CD1c-positive myeloid dendritic cell (primary cell): Measurements from ENCODE around the gene RERG.
"Not testable (repeated sequence)": the region's sequence is repeated elsewhere in the genome, so short reads cannot be mapped to it uniquely, and the experiment has no call there.

Experiments used
- DNase-seq: peaks from one replicate; pipeline ENCODE4 v3.0.0-alpha.2; 2016; ENCODE audit errors: extremely low spot score

RERG gene

DNA sequence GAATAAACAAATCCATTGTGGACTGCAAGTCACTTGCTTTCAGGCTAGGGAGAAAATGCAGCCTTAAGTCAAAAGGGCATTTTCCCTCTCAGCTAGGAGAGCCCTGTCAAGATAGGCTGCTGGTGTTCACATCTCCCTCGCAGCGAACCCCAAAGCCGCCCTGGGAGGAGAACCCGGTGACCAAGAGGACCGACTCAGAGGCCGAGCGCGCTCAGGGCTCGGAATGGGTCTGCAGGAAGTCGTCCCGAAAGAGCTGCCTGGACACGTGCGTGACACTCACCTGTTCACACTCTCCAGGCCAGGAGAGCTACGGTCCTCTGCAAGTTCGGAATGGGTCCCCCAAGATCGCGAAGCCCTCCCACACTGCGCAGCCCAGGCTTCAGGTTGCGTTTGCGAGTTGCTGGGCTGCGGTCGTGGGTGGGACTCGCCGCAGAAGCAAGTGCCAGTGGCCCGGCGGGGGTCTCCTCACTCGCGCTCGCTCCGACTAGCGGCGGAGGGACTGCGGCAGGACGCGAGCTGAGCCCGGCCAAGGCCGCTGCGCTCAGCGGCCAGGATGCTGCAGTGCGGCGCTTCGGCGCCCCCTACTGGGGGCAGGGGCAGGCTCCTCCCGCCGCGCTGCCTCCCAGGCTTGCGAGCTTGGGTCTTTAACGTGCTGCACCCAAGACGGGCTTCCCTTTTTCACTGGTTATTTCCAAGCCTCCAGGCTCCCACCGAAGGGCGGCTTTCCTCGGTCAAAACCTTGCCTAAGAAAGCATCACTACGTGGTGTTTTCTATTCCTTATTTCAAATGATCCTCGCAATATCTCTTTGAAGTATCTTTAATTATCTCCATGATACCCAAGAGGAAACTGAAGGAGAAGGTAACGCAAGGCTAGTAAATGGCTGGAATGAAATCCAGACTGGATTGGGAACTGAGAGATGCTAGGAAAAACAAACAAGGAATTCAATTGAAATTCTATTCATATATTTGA lies at the start of gene RERG:
Gene RERG (minus strand): TSS at position 503 of the 971 bp plus-strand sequence. CDS start 3,928 bp downstream, outside the sequence.
- DNase-seq, result peak; percentile 85

GRCh38 chr12:15270591-15270990 lies 49.4 kb upstream of the RERG start:
- DNase-seq, result no peak

GRCh38 chr12:15268927-15269552 lies 47.8 kb upstream of the RERG start:
- DNase-seq, result peak; percentile 70

GRCh38 chr12:15268309-15268708 lies 47.1 kb upstream of the RERG start:
- DNase-seq, result no peak

- no peak for DNase-seq
Measured at GRCh38 chr12:15265875-15266274, 44.7 kb upstream of the RERG start.

GRCh38 chr12:15256761-15257160 lies 35.5 kb upstream of the RERG start:
- peak; percentile 24 for DNase-seq

- DNase-seq, result no peak
Measured at GRCh38 chr12:15253990-15254389, 32.8 kb upstream of the RERG start.

GRCh38 chr12:15244926-15245325 lies 23.7 kb upstream of the RERG start:
- no peak for DNase-seq

DNA sequence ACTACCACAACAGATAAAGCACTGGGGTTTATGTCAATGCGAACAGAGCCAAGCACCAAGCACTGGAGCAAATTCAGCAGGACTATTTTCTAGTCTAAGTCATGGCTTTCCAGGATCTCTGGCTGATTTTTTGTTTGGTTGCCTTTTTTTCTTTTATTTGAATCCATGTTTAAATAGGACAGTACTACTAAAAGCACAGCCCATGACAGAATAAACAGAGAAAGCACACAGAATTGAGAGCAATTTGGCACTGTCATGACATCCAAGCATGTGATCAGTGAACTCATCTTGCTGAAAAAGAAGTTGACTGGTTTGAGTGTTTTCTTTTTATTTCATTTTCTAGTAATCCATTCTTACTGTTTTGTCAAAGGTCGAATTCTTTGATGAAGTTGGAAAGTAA lies 23.1 kb upstream of the RERG start:
- no peak for DNase-seq

DNA sequence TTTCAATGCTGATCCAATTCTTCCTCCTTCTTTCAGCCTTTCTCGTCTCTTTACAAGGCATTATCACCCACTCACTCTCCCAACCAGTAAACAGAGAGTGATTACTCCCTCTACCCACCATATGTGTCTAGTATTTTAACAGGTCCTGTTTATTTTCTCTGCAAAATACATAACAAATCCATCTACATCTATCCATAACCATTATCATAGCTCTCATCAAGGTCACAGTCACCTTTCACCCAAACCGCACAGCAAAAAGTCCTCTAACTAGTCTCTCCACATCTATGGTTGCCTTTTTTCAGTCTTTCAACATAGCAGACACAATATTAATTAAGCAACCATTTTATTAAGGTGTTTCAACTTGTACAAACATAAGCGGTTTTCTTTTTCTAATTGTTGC lies 21.9 kb upstream of the RERG start:
- no peak for DNase-seq

DNA sequence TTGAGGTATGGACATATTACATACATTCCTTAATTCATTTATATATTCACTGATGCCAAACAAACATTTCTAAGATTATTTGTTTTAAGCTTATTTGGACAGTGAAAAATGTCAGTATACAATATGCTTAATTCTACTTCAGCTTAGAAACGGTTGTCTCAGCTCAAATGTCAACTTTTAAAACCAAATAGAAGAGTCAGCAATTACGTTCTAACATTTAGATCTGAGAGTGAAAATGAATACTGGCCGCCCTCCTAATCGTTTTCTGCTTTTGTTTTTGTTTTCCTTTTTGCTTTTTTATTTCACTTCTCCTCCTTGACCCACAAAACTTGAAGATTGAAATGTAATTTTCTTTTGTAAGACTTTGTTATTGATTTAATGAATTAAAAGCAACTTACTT lies 19.7 kb upstream of the RERG start:
- no peak for DNase-seq

GRCh38 chr12:15234508-15234907 lies 13.3 kb upstream of the RERG start:
- no peak for DNase-seq

DNA sequence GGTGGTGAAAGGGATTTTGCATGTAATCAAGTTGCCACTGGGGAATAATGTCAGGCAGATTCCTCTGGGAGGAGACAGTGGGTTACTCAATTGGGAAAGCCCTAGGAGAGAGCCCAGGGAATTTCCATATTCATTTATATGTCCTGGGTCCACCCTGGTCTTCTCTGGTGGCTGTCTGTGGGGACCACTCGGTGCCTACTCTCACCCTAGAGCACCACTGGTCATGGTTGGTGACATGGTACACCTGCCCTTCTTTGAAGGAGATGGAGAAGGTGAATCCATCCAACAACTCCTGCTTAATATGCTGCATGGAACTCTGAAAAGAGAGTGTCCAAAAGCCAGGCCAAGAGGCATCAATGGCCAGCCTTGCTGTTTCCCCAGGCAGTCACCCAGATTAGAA lies 12.8 kb upstream of the RERG start:
- no peak for DNase-seq

DNA sequence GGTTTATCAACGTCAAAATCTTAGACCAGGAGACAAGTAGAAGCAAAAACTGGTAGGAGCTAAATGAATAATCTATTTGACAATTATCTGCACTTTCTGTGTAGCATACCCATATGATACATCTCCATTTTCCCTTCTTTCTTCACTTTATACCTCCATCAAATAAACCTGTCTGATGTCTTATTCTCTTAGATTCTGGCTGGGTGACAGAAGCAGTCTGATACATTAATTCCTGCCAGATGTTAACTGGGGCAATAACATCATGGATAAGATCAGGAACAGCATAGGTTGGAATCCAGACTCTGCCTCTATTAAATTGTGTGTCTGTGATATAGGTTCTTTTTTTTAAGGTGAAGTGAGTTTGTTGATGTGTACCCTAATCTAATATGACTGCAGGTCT lies 11.7 kb upstream of the RERG start:
- DNase-seq, result no peak

DNA sequence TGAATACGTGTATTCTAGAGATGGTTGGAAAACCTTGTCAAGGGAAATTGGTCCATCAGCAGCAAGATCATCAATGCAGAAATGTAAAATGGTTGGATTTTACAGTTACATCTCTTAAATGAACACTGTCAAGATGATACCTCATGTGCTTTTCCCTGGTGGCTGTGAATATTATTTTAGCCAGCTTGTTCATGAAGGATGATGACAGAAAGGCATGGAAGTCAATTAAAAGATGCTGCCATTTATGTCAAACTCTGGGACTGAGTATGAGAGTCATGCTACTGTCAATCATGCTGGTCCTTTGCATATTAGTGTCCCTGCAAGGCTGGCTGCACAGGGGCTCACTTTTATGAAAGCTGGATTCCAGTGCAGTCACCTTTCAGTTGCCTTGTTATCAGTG lies 10.3 kb upstream of the RERG start:
- DNase-seq, result no peak

- no peak for DNase-seq
Measured at GRCh38 chr12:15230751-15231150, 9.5 kb upstream of the RERG start.

DNA sequence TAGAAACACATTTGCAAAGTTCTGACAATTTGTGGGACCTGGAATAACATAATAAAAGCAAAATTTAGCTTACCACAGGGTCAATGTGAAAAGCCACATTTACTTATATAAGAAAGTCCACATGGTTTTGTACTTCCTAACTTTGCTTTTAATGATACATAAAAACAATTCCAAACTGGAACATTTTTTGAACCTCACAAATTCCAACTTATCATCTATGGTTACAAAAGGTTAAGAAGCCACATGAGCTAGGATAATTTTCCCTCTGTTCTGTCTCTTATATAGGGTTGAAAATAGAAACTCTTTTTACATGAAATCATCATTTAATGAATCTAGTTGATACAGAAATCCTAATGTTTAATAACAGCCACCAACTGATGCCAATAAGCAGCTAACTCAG lies 8.9 kb upstream of the RERG start:
- no peak for DNase-seq

DNA sequence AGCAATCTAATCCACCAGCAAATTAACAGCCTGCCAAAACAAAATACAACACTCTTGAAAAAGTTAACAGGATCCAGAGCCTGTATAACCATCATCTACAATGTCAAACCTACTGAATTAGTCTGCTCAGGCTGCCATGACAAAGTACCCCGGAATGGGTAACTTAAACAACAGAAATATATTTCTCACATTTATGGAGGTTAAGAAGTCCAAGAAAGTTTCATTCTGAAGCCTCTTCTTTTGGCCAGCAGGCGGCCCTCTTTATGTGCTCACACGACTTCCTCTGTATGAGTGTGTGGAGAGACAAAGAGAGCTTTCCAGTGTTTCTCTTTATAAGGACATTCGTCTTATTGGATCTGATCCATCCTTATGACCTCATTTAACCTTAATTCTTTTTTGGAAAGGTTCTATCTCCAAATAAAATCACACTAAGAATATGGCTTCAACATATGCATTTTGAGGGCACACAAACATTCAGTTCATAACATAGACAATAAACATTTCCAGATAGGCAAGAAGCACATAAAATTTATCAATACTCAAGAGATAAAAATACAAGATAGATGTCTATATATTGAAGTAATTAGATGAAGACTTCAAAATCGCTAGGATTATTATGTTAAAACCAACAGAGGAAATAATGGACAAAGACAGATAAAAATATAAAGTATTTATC lies 5.9 kb upstream of the RERG start:
- peak; percentile 55 for DNase-seq

DNA sequence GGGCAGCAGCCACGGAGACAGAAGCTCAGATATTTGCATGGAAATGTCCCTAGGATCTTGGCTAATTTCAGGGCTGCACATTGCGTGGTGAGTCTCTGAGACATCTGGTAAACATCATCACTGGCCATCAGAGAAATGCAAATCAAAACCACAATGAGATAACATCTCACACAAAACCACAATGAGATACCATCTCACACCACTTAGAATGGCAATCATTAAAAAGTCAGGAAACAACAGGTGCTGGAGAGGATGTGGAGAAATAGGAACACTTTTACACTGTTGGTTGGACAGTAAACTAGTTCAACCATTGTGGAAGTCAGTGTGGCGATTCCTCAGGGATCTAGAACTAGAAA lies 4.6 kb upstream of the RERG start:
- DNase-seq, result not testable (repeated sequence)

DNA sequence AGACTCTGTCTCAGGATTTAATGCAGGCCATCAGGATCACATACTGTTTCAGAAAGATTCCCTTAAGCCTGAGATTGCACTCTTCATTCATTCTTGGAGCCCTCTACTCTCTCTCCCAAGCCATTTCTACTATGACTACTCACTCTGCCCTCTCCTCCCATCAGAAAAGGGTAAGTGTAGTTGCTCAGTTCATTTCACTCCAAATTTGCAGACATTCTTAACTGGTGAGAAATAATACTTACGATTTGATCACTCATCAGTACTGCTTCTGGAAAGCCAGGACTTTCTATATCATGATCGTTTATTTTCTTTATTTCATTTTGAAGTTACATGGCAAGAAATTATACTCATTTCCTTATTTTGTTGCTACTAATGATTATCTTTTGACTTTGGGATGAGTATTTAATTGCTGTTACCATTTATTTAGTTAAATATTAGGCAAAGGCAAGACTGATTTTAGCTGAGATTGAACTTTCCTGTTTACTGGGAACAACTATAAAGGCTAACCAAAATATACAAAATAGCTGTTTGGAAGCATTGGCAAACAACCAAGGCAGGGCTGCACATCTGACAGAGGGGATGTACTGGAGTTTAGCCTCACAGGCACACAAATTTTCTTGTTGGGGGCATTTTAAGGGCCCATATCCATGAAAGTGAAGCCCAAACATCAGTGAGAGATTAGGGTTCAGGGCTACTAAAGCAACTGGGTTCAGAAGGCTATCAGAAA lies 4.1 kb upstream of the RERG start:
- DNase-seq, result no peak

- no peak for DNase-seq
Measured at GRCh38 chr12:15222219-15222618, 1.0 kb upstream of the RERG start.

DNA sequence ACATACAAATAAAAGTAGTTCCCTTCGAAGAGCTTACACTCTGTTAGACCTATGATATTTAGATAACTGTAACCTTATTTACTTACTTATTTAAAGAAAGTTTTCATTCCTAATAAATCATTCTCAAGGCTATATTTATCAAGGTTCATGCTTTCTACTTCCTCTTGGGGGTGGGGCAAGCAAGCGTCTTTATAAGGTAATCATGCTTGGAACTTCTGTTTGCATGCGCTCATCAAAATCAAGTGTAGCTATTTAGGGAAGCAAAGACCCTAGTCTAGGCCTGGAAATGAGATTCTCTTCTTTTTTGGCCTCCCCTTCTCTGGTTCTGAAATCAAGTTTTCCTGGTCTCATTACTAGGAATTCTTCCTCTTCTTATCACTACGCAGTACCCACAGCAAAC lies 766 bp downstream of the RERG start:
- no peak for DNase-seq
